HG03280 (cell line): Measurements from ENCODE around the gene CKLF.
"Not testable (repeated sequence)": the region's sequence is repeated elsewhere in the genome, so short reads cannot be mapped to it uniquely, and the experiment has no call there.

Experiments
- ATAC-seq: cut with Tn5 transposase; IDR thresholded peaks from one replicate; pipeline ENCODE4 v1.9.1; 2021; ENCODE audit warnings: mild to moderate bottlenecking, moderate library complexity; ENCODE audit not compliant: unreplicated experiment

CKLF gene

GRCh38 chr16:66552286-66553177, at the start of gene CKLF:
CKLF (plus strand) TSS chr16:66552576; CDS start chr16:66552716, 140 bp downstream.
- peak; percentile 66 for ATAC-seq

GRCh38 chr16:66503030-66503429, 49.3 kb upstream of the CKLF start:
- no peak for ATAC-seq

- no peak for ATAC-seq
These were observed 48.8 kb upstream of the CKLF start for GRCh38 chr16:66503612-66504011.

DNA sequence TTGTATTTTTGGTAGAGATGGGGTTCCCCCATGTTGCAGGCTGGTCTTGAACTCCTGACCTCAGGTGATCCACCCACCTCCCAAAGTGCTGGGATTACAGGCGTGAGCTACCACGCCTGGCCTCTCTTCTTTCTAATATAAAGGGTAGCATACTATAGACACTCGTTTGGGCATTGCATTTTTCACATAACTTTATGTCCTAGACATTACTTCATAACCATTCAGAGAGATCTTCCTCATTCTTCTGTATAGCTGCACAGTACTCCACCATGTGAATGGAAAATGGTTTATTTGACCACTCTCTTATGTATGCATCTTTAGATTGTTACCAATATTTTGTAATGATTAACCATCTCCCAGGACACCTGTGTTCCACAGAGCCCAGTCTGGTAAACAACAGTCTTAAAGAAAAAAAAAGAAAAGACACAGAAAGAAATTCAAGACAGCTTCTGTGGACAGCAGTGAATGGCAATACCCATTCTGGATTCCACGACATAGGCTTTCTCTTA, 44.6 kb upstream of the CKLF start:
- ATAC-seq: no peak

- ATAC-seq: no peak
These were observed 44.0 kb upstream of the CKLF start for GRCh38 chr16:66508248-66508913.

DNA sequence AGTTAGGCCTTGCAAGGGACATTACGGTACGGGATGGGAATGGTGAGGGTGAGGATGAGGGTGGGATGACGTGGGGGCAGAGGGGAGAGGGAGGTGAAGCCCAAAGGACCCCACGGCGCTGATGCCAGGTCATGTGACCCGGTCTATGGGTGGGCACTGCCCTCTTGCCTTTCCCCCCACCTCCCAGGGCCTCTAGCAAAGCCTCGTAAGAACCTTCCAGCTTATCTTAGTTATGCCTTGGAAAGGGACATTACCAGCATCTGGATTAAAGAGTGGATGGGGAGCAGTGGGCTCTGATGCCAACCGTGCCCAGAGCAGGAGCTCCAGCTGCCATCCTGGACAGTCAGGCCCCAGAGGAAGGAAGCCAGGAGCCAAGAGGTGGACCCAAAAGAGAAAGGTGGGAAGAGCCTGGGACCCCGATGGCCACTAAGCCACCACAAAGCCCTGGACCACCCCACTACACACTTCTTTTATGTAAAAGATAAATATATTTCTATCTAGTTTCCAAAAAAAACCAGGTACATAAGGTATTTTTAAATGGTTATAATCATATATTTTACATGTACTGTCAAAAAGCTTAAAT, 43.4 kb upstream of the CKLF start:
- no peak for ATAC-seq

- no peak for ATAC-seq
These were observed 42.8 kb upstream of the CKLF start for GRCh38 chr16:66509576-66509975.

DNA sequence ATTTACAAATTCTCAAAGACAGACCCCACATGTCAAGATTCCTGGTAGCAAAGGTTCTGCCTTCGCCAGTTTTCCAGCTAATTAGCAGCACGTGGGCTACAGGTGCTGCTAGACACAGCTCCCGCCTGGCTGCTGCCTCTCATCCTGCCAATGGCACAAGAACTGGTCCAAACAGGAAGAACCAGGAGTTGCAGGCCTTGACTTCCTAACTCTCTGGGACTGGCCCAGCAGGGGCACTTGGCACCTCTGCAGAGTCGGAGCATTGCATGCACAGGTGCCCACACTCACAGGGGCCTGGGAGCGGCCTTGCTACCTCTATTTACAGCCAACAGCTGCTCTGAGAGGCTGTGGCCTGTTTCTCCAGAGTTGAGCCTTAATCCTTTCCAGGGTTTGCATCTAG, 42.1 kb upstream of the CKLF start:
- no peak for ATAC-seq

GRCh38 chr16:66510711-66511601, 41.4 kb upstream of the CKLF start:
- ATAC-seq: no peak

DNA sequence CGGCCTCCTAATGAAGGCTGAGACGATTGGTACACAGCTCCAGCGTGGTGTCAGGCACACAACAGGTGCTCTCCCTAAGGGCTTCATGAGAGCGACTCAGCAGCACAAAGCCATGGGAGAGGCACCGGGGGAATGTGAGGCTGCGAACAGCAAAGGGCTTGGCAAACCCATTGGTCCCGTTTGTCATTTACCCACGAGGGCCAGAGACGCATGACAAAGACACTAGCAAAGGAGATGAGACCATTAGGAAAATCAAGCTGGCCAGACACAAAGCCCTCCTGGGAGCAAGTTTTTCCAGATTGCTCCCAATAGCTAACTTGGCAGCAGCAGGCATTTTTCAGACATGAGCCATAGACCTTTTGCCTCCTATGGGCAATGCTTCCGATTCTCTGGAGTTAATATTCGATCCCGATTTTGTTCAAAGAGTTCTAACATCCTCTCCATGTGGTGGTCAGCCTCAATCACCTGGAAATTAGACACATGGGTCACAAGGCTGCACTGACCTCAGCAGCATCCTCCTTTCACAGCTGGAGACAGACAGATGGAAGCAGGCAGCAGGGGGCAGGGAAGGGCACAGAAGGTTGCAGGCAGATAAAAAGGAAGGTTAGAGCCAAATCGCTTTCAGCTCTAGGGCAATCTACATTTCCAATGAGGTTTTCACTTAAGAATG, 40.6 kb upstream of the CKLF start:
- ATAC-seq: no peak

GRCh38 chr16:66512272-66513110, 39.9 kb upstream of the CKLF start:
- no peak for ATAC-seq

DNA sequence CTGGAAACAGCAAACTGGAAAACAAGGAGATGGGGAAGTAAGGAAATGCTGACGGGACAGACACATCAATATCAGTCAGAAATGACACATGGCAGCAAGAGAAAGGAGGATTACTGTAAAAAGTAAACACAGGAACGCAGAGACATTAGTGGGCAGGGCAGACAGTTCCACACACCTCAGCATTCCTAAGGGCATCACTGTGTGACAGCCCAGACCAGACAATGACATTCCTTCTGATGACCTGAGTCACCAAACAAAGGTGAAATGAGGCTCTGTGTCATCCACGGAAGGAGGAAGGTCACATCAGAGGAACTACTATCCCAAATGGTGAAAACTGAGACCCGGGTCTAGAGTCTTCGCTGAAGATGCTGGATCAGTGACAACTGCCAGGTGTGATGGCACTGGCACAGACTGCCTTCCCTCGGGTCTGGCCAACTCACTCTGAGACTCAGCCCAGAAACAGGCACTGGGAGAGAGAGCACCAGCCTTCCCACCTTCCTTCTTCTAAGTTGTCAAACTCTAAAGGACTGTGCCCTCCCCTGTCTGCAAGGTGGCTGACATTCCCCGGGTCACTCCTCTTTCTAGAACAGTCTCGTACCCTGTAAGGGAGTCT, 39.2 kb upstream of the CKLF start:
- ATAC-seq: no peak

DNA sequence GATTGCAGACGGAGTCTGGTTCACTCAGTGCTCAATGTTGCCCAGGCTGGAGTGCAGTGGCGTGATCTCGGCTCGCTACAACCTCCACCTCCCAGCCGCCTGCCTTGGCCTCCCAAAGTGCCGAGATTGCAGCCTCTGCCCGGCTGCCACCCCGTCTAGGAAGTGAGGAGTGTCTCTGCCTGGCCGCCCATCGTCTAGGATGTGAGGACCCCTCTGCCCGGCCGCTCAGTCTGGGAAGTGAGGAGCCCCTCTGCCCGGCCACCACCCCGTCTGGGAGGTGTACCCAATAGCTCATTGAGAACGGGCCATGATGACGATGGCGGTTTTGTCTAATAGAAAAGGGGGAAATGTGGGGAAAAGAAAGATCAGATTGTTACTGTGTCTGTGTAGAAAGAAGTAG, 38.0 kb upstream of the CKLF start:
- not testable (repeated sequence) for ATAC-seq

DNA sequence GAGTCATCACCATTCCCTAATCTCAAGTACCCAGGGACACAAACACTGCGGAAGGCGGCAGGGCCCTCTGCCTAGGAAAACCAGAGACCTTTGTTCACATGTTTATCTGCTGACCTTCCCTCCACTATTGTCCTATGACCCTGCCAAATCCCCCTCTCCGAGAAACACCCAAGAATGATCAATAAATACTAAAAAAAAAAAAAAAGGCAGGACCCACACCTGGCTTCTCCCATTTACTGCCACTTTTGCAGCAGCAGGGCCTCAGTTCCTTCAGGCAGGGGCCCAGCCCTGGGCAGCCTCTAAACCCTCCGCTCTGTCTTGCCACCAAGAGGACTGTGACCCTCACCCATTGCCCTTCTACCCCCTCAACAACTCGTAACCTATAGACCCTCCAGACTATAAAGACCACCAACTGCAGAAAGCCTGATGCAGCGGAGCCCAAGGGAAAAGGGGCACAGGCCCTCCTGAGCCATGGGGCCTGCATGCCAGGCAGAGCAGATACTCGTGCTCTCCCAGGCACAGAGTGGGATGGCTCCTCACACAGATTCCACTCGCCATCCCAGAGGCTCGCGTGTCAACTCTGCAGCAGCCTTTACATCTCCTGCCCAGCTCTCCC, 37.3 kb upstream of the CKLF start:
- not testable (repeated sequence) for ATAC-seq

DNA sequence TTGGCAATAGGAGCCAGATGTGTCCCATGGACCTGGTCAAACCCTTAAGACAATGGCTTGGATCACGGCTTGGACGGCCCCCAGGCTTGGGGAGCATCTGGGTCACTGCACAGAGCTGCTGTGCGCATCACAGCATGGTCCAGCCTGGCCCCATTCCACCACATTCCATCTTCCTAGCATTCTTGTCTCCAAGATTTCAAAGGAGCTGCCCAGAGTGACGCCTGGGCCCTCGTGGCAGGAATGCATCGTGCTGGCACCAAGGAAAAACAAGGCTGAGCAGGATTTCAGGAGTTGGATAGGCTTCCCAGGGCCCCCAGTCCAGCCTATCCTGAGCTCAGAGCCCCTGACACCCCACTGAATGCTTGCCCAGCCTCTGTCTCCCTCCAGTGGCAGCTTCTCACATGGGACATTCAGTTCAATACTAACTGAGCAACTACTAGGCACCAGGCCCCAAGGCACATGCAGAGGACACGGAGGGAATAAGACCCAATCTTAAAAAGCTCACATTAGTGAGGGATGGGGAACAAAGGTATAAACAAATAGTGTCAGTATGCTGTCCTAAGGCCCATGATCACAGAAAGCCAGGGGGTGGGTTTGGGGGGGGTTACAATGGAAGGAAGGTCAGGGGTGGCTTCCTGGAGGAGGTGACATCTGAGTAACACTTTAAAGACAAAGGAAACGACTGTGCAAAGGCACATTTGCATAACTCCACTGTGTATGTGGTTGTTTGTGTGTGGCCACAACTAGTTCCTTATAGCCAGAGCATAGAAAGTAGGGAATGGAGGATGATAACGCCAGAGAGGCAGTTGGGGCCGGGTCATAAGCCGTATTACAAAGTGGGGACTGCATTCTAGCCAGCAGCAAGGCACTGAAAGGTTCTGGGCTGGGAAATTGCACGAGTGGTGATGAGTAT, 36.5 kb upstream of the CKLF start:
- ATAC-seq: peak; percentile 5

DNA sequence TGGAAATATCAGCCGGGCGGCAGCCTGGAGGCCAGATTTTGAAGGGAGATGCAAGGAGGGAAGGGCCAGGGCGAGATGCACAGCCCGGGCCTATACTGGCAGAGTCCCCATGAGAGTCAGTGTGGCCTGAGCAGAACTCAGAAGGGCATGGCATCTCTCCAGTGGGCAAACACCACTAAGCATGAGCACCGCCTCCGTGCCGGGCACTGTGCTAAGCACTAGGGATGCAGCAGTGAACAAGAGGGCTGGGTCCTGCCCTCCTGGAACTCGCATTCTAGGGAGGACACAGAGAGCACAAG, 35.9 kb upstream of the CKLF start:
- ATAC-seq: no peak

GRCh38 chr16:66516808-66517585, 35.4 kb upstream of the CKLF start:
- peak; percentile 95 for ATAC-seq
